GM23248 (cell line): ENCODE results near the gene KRTAP2-2. TPM values are rescaled to one million over a fixed set of nuclear protein-coding genes. Genes with fewer than 3 reads are reported as not detected.
"Not testable (repeated sequence)": the region's sequence is repeated elsewhere in the genome, so short reads cannot be mapped to it uniquely, and the experiment has no call there.

Experiments used
- DNase-seq: peaks from one replicate; pipeline ENCODE4 v3.0.0-alpha.2; 2015
- H2AFZ ChIP-seq: fragments of 200-600 bp; sonication (generic); 2 replicates; pipeline ENCODE4 v1.6.1; 2016; ENCODE audit warnings: antibody characterized with exemption
- H3F3A ChIP-seq: fragments of 200-600 bp; sonication (generic); 2 replicates; pipeline ENCODE4 v1.6.1; 2016; ENCODE audit warnings: mild to moderate bottlenecking, antibody characterized with exemption, mixed run types; ENCODE audit not compliant: insufficient read depth
- H3K27ac ChIP-seq: fragments of 200-600 bp; sonication (generic); 2 replicates; pipeline ENCODE4 v1.5.1; 2016; ENCODE audit warnings: mild to moderate bottlenecking
- H3K27me3 ChIP-seq: fragments of 200-600 bp; sonication (generic); replicated peaks from 2 replicates; pipeline ENCODE4 v1.6.1; 2016; ENCODE audit warnings: mild to moderate bottlenecking; ENCODE audit not compliant: insufficient read depth
- H3K36me3 ChIP-seq: fragments of 200-600 bp; sonication (generic); 2 replicates; pipeline ENCODE4 v1.6.1; 2016; ENCODE audit warnings: low read depth, mild to moderate bottlenecking
- H3K4me1 ChIP-seq: fragments of 200-600 bp; sonication (generic); 2 replicates; pipeline ENCODE4 v1.6.1; 2016; ENCODE audit warnings: mild to moderate bottlenecking; ENCODE audit not compliant: insufficient read depth
- H3K4me2 ChIP-seq: fragments of 200-600 bp; sonication (generic); one replicate; pipeline ENCODE4 v1.6.1; 2016; ENCODE audit warnings: mild to moderate bottlenecking; ENCODE audit not compliant: unreplicated experiment
- H3K4me3 ChIP-seq: fragments of 200-600 bp; sonication (generic); 2 replicates; pipeline ENCODE4 v1.5.1; 2016; ENCODE audit warnings: mild to moderate bottlenecking
- H3K79me2 ChIP-seq: fragments of 200-600 bp; sonication (generic); 2 replicates; pipeline ENCODE4 v1.6.1; 2016; ENCODE audit warnings: mild to moderate bottlenecking; ENCODE audit not compliant: insufficient read depth
- H3K9ac ChIP-seq: fragments of 200-600 bp; sonication (generic); 2 replicates; pipeline ENCODE4 v1.6.1; 2016; ENCODE audit warnings: mild to moderate bottlenecking
- H3K9me2 ChIP-seq: fragments of 200-600 bp; sonication (generic); 2 replicates; pipeline ENCODE4 v1.6.1; 2016; ENCODE audit warnings: mixed run types, mild to moderate bottlenecking, moderate library complexity; ENCODE audit not compliant: insufficient read depth
- H3K9me3 ChIP-seq: fragments of 200-600 bp; sonication (generic); one replicate; pipeline ENCODE4 v1.6.1; 2017; ENCODE audit warnings: low read depth
- H4K20me1 ChIP-seq: fragments of 200-600 bp; sonication (generic); 2 replicates; pipeline ENCODE4 v1.6.0; 2016; ENCODE audit not compliant: insufficient read depth
- EZH2 ChIP-seq: fragments of 200-600 bp; sonication (generic); IDR thresholded peaks from 2 replicates; pipeline ENCODE4 v1.6.1; 2018; ENCODE audit warnings: antibody characterized with exemption, mild to moderate bottlenecking; ENCODE audit not compliant: insufficient read depth, poor library complexity, severe bottlenecking
- EZH2phosphoT487 ChIP-seq: fragments of 200-600 bp; sonication (generic); IDR thresholded peaks from 2 replicates; pipeline ENCODE4 v1.6.1; 2018; ENCODE audit warnings: antibody characterized with exemption, moderate library complexity, mild to moderate bottlenecking, low read depth; ENCODE audit not compliant: insufficient read depth
- WGBS, 2 experiments: methylation state at CpG; one replicate each; pipeline ENCODE4 v1.1.6; 2015 to 2017; ENCODE audit warnings: low lambda C conversion rate in 2 of 2, low coverage in 1 of 2; ENCODE audit errors: missing lambda C conversion rate in 2 of 2; 5-methylcytosine and 5-hydroxymethylcytosine counted together
- in situ Hi-C: fragments of 300-500 bp; cut with MboI; formaldehyde crosslinking; loops from 2 replicates; pipeline ENCODE4 v1.15.0; 2020
- polyA plus RNA-seq: library from polyadenylated mRNA; unstranded; fragments of >200 nt; fragmentation: Nextera tagmentation; extraction: Ambion mirVana; gene quantifications from 2 replicates; pipeline ENCODE4 v1.2.1, GENCODE V29; 2016
- total RNA-seq: library from RNA; depleted of rRNA; stranded (reverse); fragments of >200 nt; shearing (Covaris generic); gene quantifications from 2 replicates; pipeline ENCODE4 v1.2.3, GENCODE V29; 2014

Gene KRTAP2-2
- total and polyA plus RNA-seq, 2 experiments from 2014 or later: 0.74 TPM; not detected in 1

GRCh38 chr17:41064301-41064700 is 9.3 kb upstream of the KRTAP2-2 start:
- DNase-seq: no peak
- no peaks in the 10 kb centered on the region for H3K79me2 ChIP-seq
- no peaks in the 10 kb centered on the region for H3K9me3 ChIP-seq
- 100% methylated on average over 1 of the region's 1 CpG for WGBS, 2 experiments
- no peak overlapping the region for H3K9ac ChIP-seq
- no peak overlapping the region for H3K4me3 ChIP-seq
- no peaks in the 10 kb centered on the region for H3K36me3 ChIP-seq
- in situ Hi-C loops: no loop called here
- H3K4me1 ChIP-seq: peaks cover 62% of the 10 kb centered on the region
- no peak overlapping the region for H2AFZ ChIP-seq
- no peak overlapping the region for H3K27ac ChIP-seq
- TF ChIP-seq EZH2: no peak
- no peak for TF ChIP-seq EZH2phosphoT487
- no peaks in the 10 kb centered on the region for H3K9me2 ChIP-seq
- H3K4me2 ChIP-seq: no peak overlapping the region
- no peaks in the 10 kb centered on the region for H4K20me1 ChIP-seq
- peaks cover 69% of the 10 kb centered on the region for H3F3A ChIP-seq
- no peaks in the 10 kb centered on the region for H3K27me3 ChIP-seq

- Histone ChIP-seq H3K36me3 (no peaks in the 10 kb centered on the region), H4K20me1 (no peaks in the 10 kb centered on the region), H3K4me2 (no peak overlapping the region), H3K4me1 (peaks cover 69% of the 10 kb centered on the region), H2AFZ (no peak overlapping the region), H3K9me2 (no peaks in the 10 kb centered on the region), H3K27ac (peak overlapping the region; percentile 85), H3K4me3 (no peak overlapping the region), H3K9ac (no peak overlapping the region), H3K9me3 (no peaks in the 10 kb centered on the region), H3K27me3 (no peaks in the 10 kb centered on the region), H3F3A (peaks cover 78% of the 10 kb centered on the region), H3K79me2 (no peaks in the 10 kb centered on the region)
- in situ Hi-C loops: no loop called here
- WGBS, 2 experiments: 98 to 100% methylated on average over 4 of the region's 4 CpGs
- no peak for DNase-seq
- TF ChIP-seq EZH2 (no peak), EZH2phosphoT487 (no peak)
Observed at GRCh38 chr17:41063449-41063848, 8.4 kb upstream of the KRTAP2-2 start.

GRCh38 chr17:41061964-41062363 is 6.9 kb upstream of the KRTAP2-2 start:
- Histone ChIP-seq H3K27me3 (no peaks in the 10 kb centered on the region), H3F3A (peaks cover 76% of the 10 kb centered on the region), H3K36me3 (no peaks in the 10 kb centered on the region), H3K4me1 (peaks cover 63% of the 10 kb centered on the region), H3K27ac (peak overlapping the region; percentile 85), H3K9me2 (no peaks in the 10 kb centered on the region), H3K9me3 (no peaks in the 10 kb centered on the region), H3K79me2 (no peaks in the 10 kb centered on the region), H2AFZ (no peak overlapping the region), H3K9ac (peak overlapping the region; percentile 46), H3K4me2 (peak overlapping the region; percentile 29), H3K4me3 (no peak overlapping the region), H4K20me1 (no peaks in the 10 kb centered on the region)
- TF ChIP-seq EZH2: no peak
- no peak for TF ChIP-seq EZH2phosphoT487
- in situ Hi-C loops: no loop called here
- 0 to 7% methylated on average over 1 of the region's 1 CpG for WGBS, 2 experiments
- DNase-seq: peak; percentile 87

DNA sequence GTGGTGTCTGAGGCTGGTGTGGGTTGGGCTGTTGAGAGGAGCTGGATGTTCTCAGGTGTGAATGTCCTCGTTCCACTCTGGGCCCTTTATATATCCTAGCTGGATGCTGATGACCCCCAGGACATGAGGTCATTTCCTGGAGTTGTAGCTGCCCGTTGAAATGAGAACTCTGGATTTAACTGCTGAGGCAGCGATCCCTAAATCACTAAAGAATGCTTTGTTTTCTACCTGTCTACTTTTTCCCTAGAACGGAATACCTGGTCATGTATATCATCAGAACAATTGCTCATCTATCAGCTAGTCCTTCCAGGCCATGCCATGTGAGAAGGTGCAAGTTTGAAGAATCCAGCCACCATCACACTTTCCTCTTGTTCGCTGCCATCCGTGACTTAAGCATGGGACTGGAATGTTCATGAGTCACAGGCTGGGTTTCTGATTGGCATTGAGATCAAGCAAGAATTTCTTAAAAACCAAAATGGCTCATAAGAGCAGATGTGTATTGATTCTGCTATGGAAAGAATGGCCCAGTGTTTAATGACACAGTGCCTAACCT is 5.1 kb upstream of the KRTAP2-2 start, which contains the start of gene KRTAP2-3:
Gene KRTAP2-3 (minus strand): TSS at position 63 of the 553 bp plus-strand sequence. CDS start 64 bp downstream, outside the sequence.
- WGBS, 2 experiments: 25% methylated on average over 6 of the region's 6 CpGs

GRCh38 chr17:41059276-41060051 is 4.4 kb upstream of the KRTAP2-2 start:
- Histone ChIP-seq H3K4me2 (peak overlapping the region; percentile 19), H3K4me1 (peaks cover 50% of the 10 kb centered on the region), H3K27ac (peak overlapping the region; percentile 85), H3F3A (peaks cover 62% of the 10 kb centered on the region), H3K9ac (peak overlapping the region; percentile 18; the same call in 1 of the 2 replicates)
- H3K4me3 ChIP-seq, H2AFZ ChIP-seq, H3K27me3 ChIP-seq, H4K20me1 ChIP-seq, H3K36me3 ChIP-seq, H3K9me2 ChIP-seq, in situ Hi-C loops, H3K79me2 ChIP-seq, H3K9me3 ChIP-seq: not testable (repeated sequence)
- WGBS, 2 experiments: 48 to 57% methylated on average over 8 to 10 of the region's 31 CpGs
- DNase-seq: peak; percentile 92

More for the DNA sequence above, 5.1 kb upstream of the KRTAP2-2 start, which contains the start of gene KRTAP2-3:
- peak within 1 kb of the TSS; percentile 85 for H3K27ac ChIP-seq
- no peaks in the 10 kb centered on the region for H3K27me3 ChIP-seq
- peak; percentile 97 for DNase-seq
- no peak for TF ChIP-seq EZH2
- TF ChIP-seq EZH2phosphoT487: no peak
- H3K4me3 ChIP-seq: no peak within 1 kb of the TSS
- no peaks in the 10 kb centered on the region for H3K36me3 ChIP-seq
- peak within 1 kb of the TSS; percentile 46 for H3K9ac ChIP-seq
- no peaks in the 10 kb centered on the region for H3K9me2 ChIP-seq
- H3K9me3 ChIP-seq: no peaks in the 10 kb centered on the region
- no peaks in the 10 kb centered on the region for H4K20me1 ChIP-seq
- peak within 1 kb of the TSS; percentile 29 for H3K4me2 ChIP-seq
- H2AFZ ChIP-seq: no peak within 1 kb of the TSS
- no peaks in the 10 kb centered on the region for H3K79me2 ChIP-seq
- peaks cover 50% of the 10 kb centered on the region for H3K4me1 ChIP-seq
- peaks cover 65% of the 10 kb centered on the region for H3F3A ChIP-seq
- in situ Hi-C loops: no loop called here
